ENCODE data around the gene SLC25A21.

- TF ChIP-seq CTCF (IDR thresholded peaks at IDR 0.05) (no peak), EZH2 (IDR thresholded peaks at IDR 0.05) (no peak), EZH2phosphoT487 (IDR thresholded peaks at IDR 0.05) (no peak)
These were observed 182.6 kb downstream of the SLC25A21 start for GRCh38 chr14:36989806-36990205.
